Fibroblast of lung (primary cell): ENCODE measurements around the gene NEK7.

Source experiments
- EZH2 ChIP-seq: IDR thresholded peaks from 2 replicates; pipeline ENCODE4 v1.5.1; 2012; ENCODE audit warnings: low read length, control low read depth, mild to moderate bottlenecking; ENCODE audit errors: missing control alignments
- TF ChIP-seq, protein P1 (sequence below), 2 donors: IDR thresholded peaks in 1 of 2; conservative IDR thresholded peaks in 1 of 2; 1 replicate in 1 of 2; 2 replicates in 1 of 2; pipeline ENCODE4 v1.5.1; 2011 to 2012; ENCODE audit warnings: low read length in 2 of 2, control low read depth in 1 of 2, inconsistent platforms in 1 of 2, low read depth in 1 of 2, mild to moderate bottlenecking in 1 of 2

DNA sequence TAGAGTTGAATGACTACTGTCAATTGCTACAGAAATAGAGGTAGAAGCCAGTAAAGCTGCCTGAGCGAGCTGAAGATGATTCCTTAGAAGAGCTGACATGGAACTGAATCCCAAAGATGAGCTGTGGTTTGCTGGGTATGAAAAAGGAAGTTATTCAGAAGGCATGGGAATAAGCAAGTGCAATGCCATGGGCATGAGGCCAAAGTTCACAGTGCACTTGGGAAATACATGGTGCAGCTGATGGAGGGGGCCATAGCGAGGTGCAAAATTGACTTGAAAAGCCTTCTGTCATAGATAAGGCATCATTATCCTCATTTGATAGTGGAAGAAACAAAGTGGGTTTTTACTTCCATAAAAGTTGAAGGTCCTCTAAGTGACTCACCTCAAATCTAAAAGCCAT is 88.6 kb downstream of the NEK7 start:
- TF ChIP-seq, protein P1, sequence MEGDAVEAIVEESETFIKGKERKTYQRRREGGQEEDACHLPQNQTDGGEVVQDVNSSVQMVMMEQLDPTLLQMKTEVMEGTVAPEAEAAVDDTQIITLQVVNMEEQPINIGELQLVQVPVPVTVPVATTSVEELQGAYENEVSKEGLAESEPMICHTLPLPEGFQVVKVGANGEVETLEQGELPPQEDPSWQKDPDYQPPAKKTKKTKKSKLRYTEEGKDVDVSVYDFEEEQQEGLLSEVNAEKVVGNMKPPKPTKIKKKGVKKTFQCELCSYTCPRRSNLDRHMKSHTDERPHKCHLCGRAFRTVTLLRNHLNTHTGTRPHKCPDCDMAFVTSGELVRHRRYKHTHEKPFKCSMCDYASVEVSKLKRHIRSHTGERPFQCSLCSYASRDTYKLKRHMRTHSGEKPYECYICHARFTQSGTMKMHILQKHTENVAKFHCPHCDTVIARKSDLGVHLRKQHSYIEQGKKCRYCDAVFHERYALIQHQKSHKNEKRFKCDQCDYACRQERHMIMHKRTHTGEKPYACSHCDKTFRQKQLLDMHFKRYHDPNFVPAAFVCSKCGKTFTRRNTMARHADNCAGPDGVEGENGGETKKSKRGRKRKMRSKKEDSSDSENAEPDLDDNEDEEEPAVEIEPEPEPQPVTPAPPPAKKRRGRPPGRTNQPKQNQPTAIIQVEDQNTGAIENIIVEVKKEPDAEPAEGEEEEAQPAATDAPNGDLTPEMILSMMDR (conservative IDR thresholded peaks at IDR 0.05 in 1 of 2, IDR thresholded peaks at IDR 0.05 in 1 of 2; ENCODE audit: low read depth in 1 of 2, low read length in 2 of 2) = no peak
- no peak for TF ChIP-seq EZH2
